ENCODE results near the gene GDPGP1. TPM values are rescaled to one million over a fixed set of nuclear protein-coding genes. Genes with fewer than 3 reads are reported as not detected.

The GDPGP1 gene
- total and polyA plus RNA-seq, 2 donors (not counting 1 experiment from before 2014, with no cell fraction given), result 9.3 to 10.4 TPM

GRCh38 chr15:90268415-90268814, 34.4 kb downstream of the GDPGP1 start:
- Mint-ChIP-seq H3K4me3 (peak overlapping the region; percentile 56), H3K9me3 (ENCODE audit: insufficient read depth) (no peaks in the 10 kb centered on the region), H3K4me1 (peaks cover 64% of the 10 kb centered on the region), H3K27me3 (no peaks in the 10 kb centered on the region), H3K27ac (no peak overlapping the region)
- DNase-seq (no peak), ATAC-seq (ENCODE audit: low read depth) (no peak)
- Histone ChIP-seq H3K36me3 (replicated peaks in 1 of 2; ENCODE audit: control extremely low read depth in 1 of 2, control insufficient read depth in 1 of 2, extremely low read depth in 1 of 2, insufficient read depth in 2 of 2, low read length in 1 of 2) (peaks cover 0 to 52% of the 10 kb centered on the region in 2 experiments), H3K9me3 (ENCODE audit: control extremely low read depth in 1 of 3, control insufficient read depth in 2 of 3, insufficient read depth in 1 of 3, low read length in 2 of 3) (no peaks in the 10 kb centered on the region), H3K4me1 (ENCODE audit: control insufficient read depth in 2 of 2, insufficient read depth in 2 of 2, low read length in 2 of 2) (peaks cover 36 to 38% of the 10 kb centered on the region in 2 donors), H4K20me1 (ENCODE audit: control insufficient read depth, insufficient read depth, low read length, poor library complexity, severe bottlenecking) (peaks cover 57% of the 10 kb centered on the region), H3K27ac (ENCODE audit: low read length in 2 of 2) (no peak overlapping the region), H3K9ac (ENCODE audit: low read length) (no peak overlapping the region), H3K27me3 (replicated peaks in 1 of 4; ENCODE audit: control extremely low read depth in 1 of 4, control insufficient read depth in 3 of 4, insufficient read depth in 4 of 4, low read length in 3 of 4) (no peaks in the 10 kb centered on the region), H3K4me2 (replicated peaks; ENCODE audit: low read depth, low read length, poor library complexity, severe bottlenecking) (peak overlapping the region; percentile 26), H2AFZ (ENCODE audit: insufficient read depth, low read depth, low read length, poor library complexity, severe bottlenecking) (no peak overlapping the region), H3K79me2 (ENCODE audit: control insufficient read depth, insufficient read depth, low read length) (peaks cover 71% of the 10 kb centered on the region), H3K4me3 (ENCODE audit: control extremely low read depth in 1 of 5, extremely low read depth in 1 of 5, insufficient read depth in 1 of 5, low read depth in 2 of 5, low read length in 4 of 5) (no peak overlapping the region)
- TF ChIP-seq EZH2 (IDR thresholded peaks at IDR 0.05; ENCODE audit: borderline replicate concordance, insufficient read depth, low read depth, low read length, poor library complexity, severe bottlenecking), result no peak
- no peak for TF ChIP-seq CTCF (IDR thresholded peaks at IDR 0.05)
- ChIA-PET CTCF (interaction anchor here (1.2 to 1.6 kb wide), 2 partner anchors 35 to 124 kb away, joined by 3 to 4 read pairs; partner anchors contain the start of genes CIB1 and GDPGP1), POLR2A (no interaction called here)
- WGBS (ENCODE audit: insufficient coverage), result no CpG with 5 or more reads among the region's 1 CpG
- intact Hi-C loops (cut with micrococcal nuclease), result no loop called here

GRCh38 chr15:90270502-90271150, 36.6 kb downstream of the GDPGP1 start:
- H3K27ac Mint-ChIP-seq, result no peak overlapping the region
- Histone ChIP-seq H3K4me2 (replicated peaks; ENCODE audit: low read depth, low read length, poor library complexity, severe bottlenecking) (no peak overlapping the region), H3K4me3 (ENCODE audit: control extremely low read depth in 1 of 5, extremely low read depth in 1 of 5, insufficient read depth in 1 of 5, low read depth in 2 of 5, low read length in 4 of 5) (no peak overlapping the region), H3K36me3 (replicated peaks in 1 of 2; ENCODE audit: control extremely low read depth in 1 of 2, control insufficient read depth in 1 of 2, extremely low read depth in 1 of 2, insufficient read depth in 2 of 2, low read length in 1 of 2) (peaks cover 0 to 52% of the 10 kb centered on the region in 2 experiments), H3K9me3 (ENCODE audit: control extremely low read depth in 1 of 3, control insufficient read depth in 2 of 3, insufficient read depth in 1 of 3, low read length in 2 of 3) (no peaks in the 10 kb centered on the region), H4K20me1 (ENCODE audit: control insufficient read depth, insufficient read depth, low read length, poor library complexity, severe bottlenecking) (peaks cover 57% of the 10 kb centered on the region), H3K4me1 (ENCODE audit: control insufficient read depth in 2 of 2, insufficient read depth in 2 of 2, low read length in 2 of 2) (peaks cover 22% of the 10 kb centered on the region in 2 donors), H3K79me2 (ENCODE audit: control insufficient read depth, insufficient read depth, low read length) (peaks cover 75% of the 10 kb centered on the region), H3K27ac (ENCODE audit: low read length in 2 of 2) (no peak overlapping the region), H3K27me3 (replicated peaks in 1 of 4; ENCODE audit: control extremely low read depth in 1 of 4, control insufficient read depth in 3 of 4, insufficient read depth in 4 of 4, low read length in 3 of 4) (no peaks in the 10 kb centered on the region), H3K9ac (ENCODE audit: low read length) (no peak overlapping the region), H2AFZ (ENCODE audit: insufficient read depth, low read depth, low read length, poor library complexity, severe bottlenecking) (no peak overlapping the region)
- no peak for DNase-seq
- ChIA-PET CTCF (interaction anchor here (0.9 to 2.2 kb wide), 2 partner anchors 16 to 23 kb away, joined by 4 to 8 read pairs; no protein-coding TSS in a partner anchor), POLR2A (no interaction called here)
- WGBS (ENCODE audit: insufficient coverage), result 97% methylated on average over 9 of the region's 10 CpGs
- intact Hi-C loops (cut with micrococcal nuclease), result no loop called here
- no peaks in the 10 kb centered on the region for H3K27me3 Mint-ChIP-seq
- H3K4me1 Mint-ChIP-seq, result peaks cover 47% of the 10 kb centered on the region
- H3K9me3 Mint-ChIP-seq (ENCODE audit: insufficient read depth), result no peaks in the 10 kb centered on the region
- no peak for ATAC-seq (ENCODE audit: low read depth)
- H3K4me3 Mint-ChIP-seq, result no peak overlapping the region
- TF ChIP-seq CTCF (IDR thresholded peaks at IDR 0.05), result no peak
- TF ChIP-seq EZH2 (IDR thresholded peaks at IDR 0.05; ENCODE audit: borderline replicate concordance, insufficient read depth, low read depth, low read length, poor library complexity, severe bottlenecking), result no peak
